ENCODE results near the gene AFAP1L2. TPM values are rescaled to one million over a fixed set of nuclear protein-coding genes. Genes with fewer than 3 reads are reported as not detected.

AFAP1L2 gene
- total RNA-seq, 1 donor from 2014 or later = 6.4 TPM

DNA sequence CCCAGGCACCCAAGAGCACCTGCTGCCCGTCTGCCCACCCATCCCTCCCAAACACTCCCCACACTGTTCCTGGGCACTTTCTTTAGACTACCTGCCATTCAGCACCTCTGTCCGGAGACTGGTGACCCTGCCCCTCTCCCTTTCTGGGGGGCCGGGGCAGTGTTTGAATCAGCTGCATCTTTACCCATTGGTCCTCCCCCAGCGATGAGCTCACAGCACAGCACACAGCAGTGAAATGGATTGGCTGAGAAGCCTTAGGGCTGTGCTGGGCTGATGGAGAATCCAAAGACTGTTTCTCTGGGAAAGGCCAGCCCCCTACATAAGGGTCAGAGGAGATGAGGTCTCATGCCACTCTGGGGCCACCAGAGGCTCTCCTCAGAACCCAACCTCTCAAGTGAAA is 125.0 kb downstream of the AFAP1L2 start:
- no peaks in the 10 kb centered on the region for H3K4me1 Mint-ChIP-seq (ENCODE audit: unreplicated experiment)
- H3K4me3 Mint-ChIP-seq = no peak overlapping the region
- no peaks in the 10 kb centered on the region for H3K9me3 Mint-ChIP-seq
- TF ChIP-seq, protein P1, sequence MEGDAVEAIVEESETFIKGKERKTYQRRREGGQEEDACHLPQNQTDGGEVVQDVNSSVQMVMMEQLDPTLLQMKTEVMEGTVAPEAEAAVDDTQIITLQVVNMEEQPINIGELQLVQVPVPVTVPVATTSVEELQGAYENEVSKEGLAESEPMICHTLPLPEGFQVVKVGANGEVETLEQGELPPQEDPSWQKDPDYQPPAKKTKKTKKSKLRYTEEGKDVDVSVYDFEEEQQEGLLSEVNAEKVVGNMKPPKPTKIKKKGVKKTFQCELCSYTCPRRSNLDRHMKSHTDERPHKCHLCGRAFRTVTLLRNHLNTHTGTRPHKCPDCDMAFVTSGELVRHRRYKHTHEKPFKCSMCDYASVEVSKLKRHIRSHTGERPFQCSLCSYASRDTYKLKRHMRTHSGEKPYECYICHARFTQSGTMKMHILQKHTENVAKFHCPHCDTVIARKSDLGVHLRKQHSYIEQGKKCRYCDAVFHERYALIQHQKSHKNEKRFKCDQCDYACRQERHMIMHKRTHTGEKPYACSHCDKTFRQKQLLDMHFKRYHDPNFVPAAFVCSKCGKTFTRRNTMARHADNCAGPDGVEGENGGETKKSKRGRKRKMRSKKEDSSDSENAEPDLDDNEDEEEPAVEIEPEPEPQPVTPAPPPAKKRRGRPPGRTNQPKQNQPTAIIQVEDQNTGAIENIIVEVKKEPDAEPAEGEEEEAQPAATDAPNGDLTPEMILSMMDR (conservative IDR thresholded peaks at IDR 0.05) = no peak
- no peak for DNase-seq (ENCODE audit: extremely low spot score, unreplicated experiment)
- H3K27ac Mint-ChIP-seq = peak overlapping the region; percentile 69
- no peaks in the 10 kb centered on the region for H3K27me3 Mint-ChIP-seq
- H3K36me3 Mint-ChIP-seq = no peaks in the 10 kb centered on the region

DNA sequence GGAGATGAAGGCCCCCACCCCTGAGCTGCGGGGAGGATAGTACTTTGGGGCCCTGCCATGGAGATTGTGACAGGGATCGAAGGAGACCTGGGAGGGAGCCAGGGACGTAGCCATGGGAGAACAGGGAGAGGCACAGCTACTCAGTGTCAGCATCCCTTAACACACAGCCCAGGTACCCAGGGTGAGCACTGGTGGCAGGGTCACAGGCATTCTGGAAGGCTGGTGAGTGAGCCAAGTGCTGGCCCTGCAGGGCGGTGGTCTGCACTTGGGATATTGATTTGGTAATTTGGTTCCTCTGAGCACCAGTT is 125.5 kb downstream of the AFAP1L2 start:
- no peaks in the 10 kb centered on the region for H3K27me3 Mint-ChIP-seq
- no peaks in the 10 kb centered on the region for H3K4me1 Mint-ChIP-seq (ENCODE audit: unreplicated experiment)
- H3K36me3 Mint-ChIP-seq = no peaks in the 10 kb centered on the region
- DNase-seq (ENCODE audit: extremely low spot score, unreplicated experiment) = no peak
- H3K9me3 Mint-ChIP-seq = no peaks in the 10 kb centered on the region
- no peak overlapping the region for H3K27ac Mint-ChIP-seq
- H3K4me3 Mint-ChIP-seq = no peak overlapping the region
- TF ChIP-seq, protein P1 (conservative IDR thresholded peaks at IDR 0.05) = no peak

DNA sequence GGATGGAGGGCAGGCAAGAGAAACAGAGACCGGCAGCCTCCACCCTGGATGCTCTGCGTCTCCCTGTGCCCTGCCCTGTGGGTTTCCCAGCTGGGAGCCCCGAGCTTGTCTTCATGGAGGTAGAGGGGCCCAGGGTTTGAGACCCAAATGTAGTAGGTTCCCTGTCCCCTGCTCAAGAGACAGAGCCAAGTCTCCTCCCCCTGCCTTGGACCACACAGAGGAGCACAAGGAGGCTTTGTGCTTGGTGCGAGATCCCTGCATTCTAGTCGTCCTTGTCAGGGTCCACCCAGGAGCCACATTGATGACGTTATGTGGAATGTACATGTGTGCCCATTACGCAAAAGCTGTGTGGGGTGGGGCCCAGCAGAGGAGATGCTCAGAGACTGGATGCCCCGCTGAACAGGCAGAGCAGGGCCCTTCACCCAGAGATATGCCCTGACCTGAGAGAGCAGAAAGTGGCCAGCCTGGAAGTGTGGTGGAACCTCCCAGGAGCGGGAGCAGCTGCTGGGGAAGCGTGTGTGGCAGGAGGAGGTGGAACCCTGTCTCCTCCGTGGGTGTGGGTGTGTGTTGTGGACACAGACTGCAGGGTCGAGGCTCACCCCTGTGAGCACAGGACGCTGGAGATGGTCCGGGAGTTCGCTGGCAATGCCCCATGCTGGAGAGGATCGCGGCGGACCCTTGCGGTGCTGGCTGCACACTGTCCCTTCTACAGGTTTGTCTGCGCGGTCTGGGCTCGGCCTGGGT is 126.0 kb downstream of the AFAP1L2 start:
- no peaks in the 10 kb centered on the region for H3K4me1 Mint-ChIP-seq (ENCODE audit: unreplicated experiment)
- TF ChIP-seq, protein P1 (conservative IDR thresholded peaks at IDR 0.05) = no peak
- H3K36me3 Mint-ChIP-seq = no peaks in the 10 kb centered on the region
- no peak overlapping the region for H3K4me3 Mint-ChIP-seq
- H3K27ac Mint-ChIP-seq = no peak overlapping the region
- no peaks in the 10 kb centered on the region for H3K27me3 Mint-ChIP-seq
- no peak for DNase-seq (ENCODE audit: extremely low spot score, unreplicated experiment)
- H3K9me3 Mint-ChIP-seq = no peaks in the 10 kb centered on the region

DNA sequence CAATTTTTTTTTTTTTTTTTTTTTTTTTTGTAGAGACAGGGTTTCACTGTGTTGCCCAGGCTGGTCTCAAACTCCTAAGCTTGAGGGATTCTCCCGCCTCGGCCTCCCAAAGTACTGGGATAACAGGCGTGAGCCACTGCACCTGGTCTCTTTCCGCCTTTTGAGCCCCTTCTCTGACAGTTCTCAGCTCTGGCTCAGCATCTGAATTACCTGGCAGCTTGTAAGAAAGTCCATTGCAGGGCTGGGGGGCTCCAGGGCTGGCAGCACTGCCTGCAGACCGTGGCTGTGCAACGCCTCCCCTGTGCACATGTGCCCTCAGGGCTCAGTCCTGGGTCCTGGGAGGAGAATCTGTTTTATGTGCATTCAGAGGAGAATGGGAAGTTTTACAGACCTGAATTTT is 127.6 kb downstream of the AFAP1L2 start:
- no peak for DNase-seq (ENCODE audit: extremely low spot score, unreplicated experiment)
- H3K27ac Mint-ChIP-seq = no peak overlapping the region
- TF ChIP-seq, protein P1 (conservative IDR thresholded peaks at IDR 0.05) = no peak
- H3K9me3 Mint-ChIP-seq = no peaks in the 10 kb centered on the region
- no peaks in the 10 kb centered on the region for H3K4me1 Mint-ChIP-seq (ENCODE audit: unreplicated experiment)
- H3K27me3 Mint-ChIP-seq = no peaks in the 10 kb centered on the region
- no peak overlapping the region for H3K4me3 Mint-ChIP-seq
- H3K36me3 Mint-ChIP-seq = no peaks in the 10 kb centered on the region

DNA sequence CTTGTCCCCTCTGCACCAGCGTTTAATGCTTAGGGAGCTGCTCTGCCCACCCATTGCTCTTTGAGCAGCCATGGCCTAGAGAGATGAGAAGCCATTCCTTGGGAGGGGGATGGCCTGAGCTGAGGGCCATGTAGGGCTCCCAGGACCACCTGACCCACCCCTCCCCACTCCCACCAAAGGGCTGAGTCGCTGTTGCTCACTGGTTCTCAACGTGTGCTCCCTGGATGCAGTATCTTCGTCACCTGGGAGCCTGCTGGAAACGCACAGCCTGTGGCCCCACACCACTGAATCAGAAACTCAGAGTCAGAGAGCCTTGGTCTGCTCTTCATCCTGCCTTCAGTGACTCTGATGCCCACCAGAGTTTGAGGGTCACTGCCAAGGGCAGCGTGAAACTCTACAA is 128.2 kb downstream of the AFAP1L2 start:
- no peak for DNase-seq (ENCODE audit: extremely low spot score, unreplicated experiment)
- H3K4me3 Mint-ChIP-seq = no peak overlapping the region
- H3K36me3 Mint-ChIP-seq = no peaks in the 10 kb centered on the region
- H3K27me3 Mint-ChIP-seq = no peaks in the 10 kb centered on the region
- TF ChIP-seq, protein P1 (conservative IDR thresholded peaks at IDR 0.05) = no peak
- H3K4me1 Mint-ChIP-seq (ENCODE audit: unreplicated experiment) = peaks cover 3% of the 10 kb centered on the region
- H3K9me3 Mint-ChIP-seq = no peaks in the 10 kb centered on the region
- no peak overlapping the region for H3K27ac Mint-ChIP-seq
